ENCODE measurements around the gene KBTBD2. TPM values are rescaled to one million over a fixed set of nuclear protein-coding genes. Genes with fewer than 3 reads are reported as not detected.

KBTBD2 gene
- 61.8 and 63.7 TPM in 2 replicates for total RNA-seq

GRCh38 chr7:32891043-32891799, at the start of gene KBTBD2:
TSS of gene KBTBD2 (minus strand) at chr7:32891760. CDS start at chr7:32879604, 12,156 bp downstream.

Other genes starting within 250 kb of the KBTBD2 start
- gene FKBP9, start 65.7 kb upstream of the KBTBD2 start, total RNA-seq: 170 and 183 TPM in 2 replicates
- 16.0 and 23.7 TPM in 2 replicates for gene NT5C3A, start 171.0 kb upstream of the KBTBD2 start, total RNA-seq
- gene RP9, start 217.6 kb upstream of the KBTBD2 start, total RNA-seq: 13.4 and 14.4 TPM in 2 replicates
- gene BBS9, start 237.8 kb upstream of the KBTBD2 start, total RNA-seq: 11.1 TPM in 2 replicates